Suprapubic skin (tissue), 3 donors: Measurements from ENCODE around the gene F8A2.
"Not testable (repeated sequence)": the region's sequence is repeated elsewhere in the genome, so short reads cannot be mapped to it uniquely, and the experiment has no call there.

ENCODE experiments used
- CTCF ChIP-seq, 2 donors: fragments of 200-600 bp in 1 of 2; fragments of 450-650 bp in 1 of 2; sonication (generic) in 1 of 2; IDR thresholded peaks; one replicate each; pipeline ENCODE4 v1.5.1; 2016 to 2019; ENCODE audit warnings: antibody characterized with exemption in 2 of 2, mild to moderate bottlenecking in 1 of 2, moderate library complexity in 1 of 2
- POLR2A ChIP-seq, 2 donors: fragments of 450-650 bp; IDR thresholded peaks; one replicate each; pipeline ENCODE4 v1.6.1; 2017; ENCODE audit warnings: antibody characterized with exemption in 2 of 2, mild to moderate bottlenecking in 2 of 2, moderate library complexity in 2 of 2

DNA sequence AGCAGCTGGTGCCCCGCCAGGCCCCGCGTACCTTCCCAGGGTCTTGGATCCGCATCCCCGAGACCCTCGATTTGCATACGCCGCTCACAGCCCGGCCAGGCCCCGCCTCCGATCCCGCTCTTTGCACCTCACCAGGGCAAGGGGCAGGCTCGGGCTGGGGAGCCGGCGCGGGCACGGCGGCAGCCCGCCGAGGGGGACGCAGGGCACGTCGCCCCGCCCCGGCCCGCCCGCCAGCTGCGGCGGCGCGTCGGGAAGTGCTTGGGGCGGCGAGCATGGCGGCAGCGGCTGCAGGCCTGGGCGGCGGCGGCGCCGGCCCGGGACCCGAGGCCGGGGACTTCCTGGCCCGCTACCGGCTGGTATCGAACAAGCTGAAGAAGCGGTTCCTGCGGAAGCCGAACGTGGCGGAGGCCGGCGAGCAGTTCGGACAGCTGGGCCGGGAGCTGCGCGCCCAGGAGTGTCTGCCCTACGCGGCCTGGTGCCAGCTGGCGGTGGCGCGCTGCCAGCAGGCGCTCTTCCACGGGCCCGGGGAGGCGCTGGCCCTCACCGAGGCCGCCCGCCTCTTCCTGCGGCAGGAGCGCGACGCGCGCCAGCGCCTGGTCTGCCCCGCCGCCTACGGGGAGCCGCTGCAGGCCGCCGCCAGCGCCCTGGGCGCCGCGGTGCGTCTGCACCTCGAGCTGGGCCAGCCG, at the start of gene F8A2:
- not testable (repeated sequence) for TF ChIP-seq CTCF, POLR2A (IDR thresholded peaks at IDR 0.05)
